ENCODE results near the gene B3GALNT2.
"Not testable (repeated sequence)": the region's sequence is repeated elsewhere in the genome, so short reads cannot be mapped to it uniquely, and the experiment has no call there.

Gene B3GALNT2

GRCh38 chr1:235503403-235504121 lies 690 bp downstream of the B3GALNT2 start:
- peak; percentile 37 for DNase-seq

- DNase-seq, result no peak
These were observed 1.4 kb downstream of the B3GALNT2 start for GRCh38 chr1:235502601-235503402.

- DNase-seq, result no peak
These were observed 3.2 kb downstream of the B3GALNT2 start for GRCh38 chr1:235500971-235501540.

- DNase-seq, result no peak
These were observed 8.7 kb downstream of the B3GALNT2 start for GRCh38 chr1:235495551-235495950.

GRCh38 chr1:235495030-235495429 lies 9.2 kb downstream of the B3GALNT2 start:
- no peak for DNase-seq

GRCh38 chr1:235494531-235494930 lies 9.7 kb downstream of the B3GALNT2 start:
- no peak for DNase-seq

GRCh38 chr1:235491644-235492043 lies 12.6 kb downstream of the B3GALNT2 start:
- no peak for DNase-seq

GRCh38 chr1:235486321-235486720 lies 17.9 kb downstream of the B3GALNT2 start:
- DNase-seq, result no peak

- DNase-seq, result no peak
These were observed 18.7 kb downstream of the B3GALNT2 start for GRCh38 chr1:235485558-235485957.

GRCh38 chr1:235483090-235483489 lies 21.2 kb downstream of the B3GALNT2 start:
- DNase-seq, result no peak

GRCh38 chr1:235473806-235474205 lies 30.4 kb downstream of the B3GALNT2 start:
- no peak for DNase-seq

GRCh38 chr1:235470741-235471439 lies 33.4 kb downstream of the B3GALNT2 start:
- DNase-seq, result no peak

GRCh38 chr1:235469897-235470296 lies 34.4 kb downstream of the B3GALNT2 start:
- not testable (repeated sequence) for DNase-seq

- no peak for DNase-seq
These were observed 35.3 kb downstream of the B3GALNT2 start for GRCh38 chr1:235468970-235469369.

- no peak for DNase-seq
These were observed 36.2 kb downstream of the B3GALNT2 start for GRCh38 chr1:235468004-235468403.

- no peak for DNase-seq
These were observed 39.2 kb downstream of the B3GALNT2 start for GRCh38 chr1:235465066-235465465.

GRCh38 chr1:235462832-235463231 lies 41.4 kb downstream of the B3GALNT2 start:
- DNase-seq, result not testable (repeated sequence)

- DNase-seq, result no peak
These were observed 42.3 kb downstream of the B3GALNT2 start for GRCh38 chr1:235461954-235462353.

- no peak for DNase-seq
These were observed 43.5 kb downstream of the B3GALNT2 start for GRCh38 chr1:235460770-235461169.

- not testable (repeated sequence) for DNase-seq
These were observed 46.4 kb downstream of the B3GALNT2 start for GRCh38 chr1:235457856-235458255.

GRCh38 chr1:235455823-235456222 lies 48.4 kb downstream of the B3GALNT2 start:
- no peak for DNase-seq

GRCh38 chr1:235455097-235455496 lies 49.2 kb downstream of the B3GALNT2 start:
- no peak for DNase-seq

- no peak for DNase-seq
These were observed 50.2 kb downstream of the B3GALNT2 start for GRCh38 chr1:235454021-235454420.
